H1 (cell line): ENCODE results near the gene ACER1. TPM values are rescaled to one million over a fixed set of nuclear protein-coding genes. Genes with fewer than 3 reads are reported as not detected.

Experiments used
- CTCF ChIA-PET: fragments of 300-600 bp; sonication (Branson Sonifier 250); formaldehyde crosslinking; loops from one replicate; lab custom pipeline; 2021; ENCODE audit not compliant: partially characterized antibody; lab: Charles Lee
- POLR2A ChIA-PET: fragments of 300-600 bp; sonication (Branson Sonifier 250); formaldehyde crosslinking; loops from one replicate; lab custom pipeline; 2021; ENCODE audit warnings: inconsistent platforms; ENCODE audit not compliant: partially characterized antibody; lab: Charles Lee
- DNase-seq, 2 experiments: peaks; one replicate each; pipeline versions ENCODE4 v3.0.0 to v3.0.0-alpha.2; 2010 to 2022; ENCODE audit warnings: low spot score in 2 of 2, low read depth in 1 of 2, mixed read lengths in 1 of 2
- FAIRE-seq: peaks from 2 replicates; lab custom pipeline; 2011; peaks lifted over from hg19 to GRCh38; lab: Jason Lieb, UNC
- H2AFZ ChIP-seq: 2 replicates; pipeline ENCODE4 v1.8.1; 2012; ENCODE audit warnings: low read length, inconsistent platforms
- H2AK5ac ChIP-seq: 2 replicates; pipeline ENCODE4 v1.6.1; 2013; ENCODE audit warnings: low read depth, low read length
- H2BK120ac ChIP-seq: replicated peaks from 2 replicates; pipeline ENCODE3; 2013; ENCODE audit warnings: low read depth, low read length, inconsistent platforms
- H2BK12ac ChIP-seq: 2 replicates; pipeline ENCODE4 v1.6.1; 2013; ENCODE audit warnings: low read depth, low read length
- H2BK15ac ChIP-seq: 2 replicates; pipeline ENCODE4 v1.6.1; 2013; ENCODE audit warnings: low read length
- H2BK20ac ChIP-seq: 2 replicates; pipeline ENCODE4 v1.6.1; 2013; ENCODE audit warnings: low read length
- H2BK5ac ChIP-seq: 2 replicates; pipeline ENCODE4 v1.6.1; 2013; ENCODE audit warnings: low read depth, low read length
- H3K14ac ChIP-seq: 2 replicates; pipeline ENCODE4 v1.6.1; 2013; ENCODE audit warnings: inconsistent platforms; ENCODE audit not compliant: insufficient read length
- H3K18ac ChIP-seq: 2 replicates; pipeline ENCODE4 v1.6.1; 2013; ENCODE audit warnings: low read length; ENCODE audit errors: extremely low read depth
- H3K23ac ChIP-seq: 2 replicates; pipeline ENCODE4 v1.6.1; 2013; ENCODE audit warnings: inconsistent platforms; ENCODE audit not compliant: insufficient read length
- H3K23me2 ChIP-seq: 2 replicates; pipeline ENCODE4 v1.6.1; 2013; ENCODE audit warnings: low read depth, low read length
- H3K27ac ChIP-seq: 2 replicates; pipeline ENCODE4 v1.6.1; 2011; ENCODE audit warnings: low read depth, low read length, inconsistent platforms
- H3K27me3 ChIP-seq, 4 experiments: replicated peaks in 1 of 4; 1 replicate in 1 of 4; 2 replicates in 3 of 4; pipeline versions ENCODE4 v1.6.1 to v1.8.1; 2011 to 2013; ENCODE audit warnings: low read length in 3 of 4, mild to moderate bottlenecking in 3 of 4, inconsistent platforms in 2 of 4, mixed read lengths in 2 of 4, moderate library complexity in 1 of 4; ENCODE audit not compliant: control insufficient read depth in 3 of 4, insufficient read depth in 3 of 4; ENCODE audit errors: extremely low read depth in 1 of 4
- H3K36me3 ChIP-seq, 4 experiments: 2 replicates each; pipeline versions ENCODE4 v1.6.1 to v1.8.1; 2011 to 2013; ENCODE audit warnings: mild to moderate bottlenecking in 4 of 4, low read length in 3 of 4, moderate library complexity in 2 of 4, control low read depth in 1 of 4, inconsistent platforms in 1 of 4; ENCODE audit not compliant: insufficient read depth in 4 of 4, control insufficient read depth in 2 of 4
- H3K4ac ChIP-seq: replicated peaks from 2 replicates; pipeline ENCODE3; 2013; ENCODE audit warnings: low read length, low read depth, mixed read lengths, inconsistent platforms; ENCODE audit not compliant: insufficient read length
- H3K4me1 ChIP-seq, 4 experiments: replicated peaks in 1 of 4; 1 replicate in 1 of 4; 2 replicates in 3 of 4; pipeline versions ENCODE4 v1.6.1 to v1.8.1; 2011 to 2013; ENCODE audit warnings: low read length in 3 of 4, inconsistent platforms in 2 of 4, mixed read lengths in 1 of 4; ENCODE audit not compliant: insufficient read depth in 4 of 4, control insufficient read depth in 3 of 4
- H3K4me2 ChIP-seq, 2 experiments: 2 replicates each; pipeline versions ENCODE4 v1.6.1 to v1.8.1; 2011 to 2013; ENCODE audit warnings: low read depth in 2 of 2, low read length in 2 of 2, control low read depth in 1 of 2, inconsistent platforms in 1 of 2, mild to moderate bottlenecking in 1 of 2; ENCODE audit not compliant: insufficient read depth in 1 of 2
- H3K4me3 ChIP-seq, 4 experiments: fragments of 200-600, 300-600 bp in 1 of 4; sonication (generic), shearing (Covaris generic), sonication (Bioruptor Twin) in 1 of 4; 2 replicates each; pipeline versions ENCODE4 v1.5.1 to v1.8.1; 2011 to 2016; ENCODE audit warnings: low read length in 4 of 4, low read depth in 3 of 4, control low read depth in 2 of 4, inconsistent platforms in 2 of 4, mild to moderate bottlenecking in 2 of 4, mixed read lengths in 1 of 4, moderate library complexity in 1 of 4; ENCODE audit not compliant: insufficient read depth in 2 of 4; ENCODE audit errors: extremely low read depth in 1 of 4
- H3K56ac ChIP-seq: replicated peaks from 2 replicates; pipeline ENCODE3; 2013; ENCODE audit warnings: low read depth, mild to moderate bottlenecking, mixed read lengths, low read length, inconsistent platforms; ENCODE audit not compliant: insufficient read length
- H3K79me1 ChIP-seq: 2 replicates; pipeline ENCODE4 v1.6.1; 2013; ENCODE audit warnings: low read depth, low read length, control low read depth
- H3K79me2 ChIP-seq, 2 experiments: 2 replicates each; pipeline versions ENCODE4 v1.6.1 to v1.8.1; 2012 to 2013; ENCODE audit warnings: low read length in 2 of 2, mild to moderate bottlenecking in 2 of 2, inconsistent platforms in 1 of 2; ENCODE audit not compliant: insufficient read depth in 2 of 2, control insufficient read depth in 1 of 2
- H3K9ac ChIP-seq, 4 experiments: replicated peaks in 1 of 4; 1 replicate in 1 of 4; 2 replicates in 3 of 4; pipeline versions ENCODE4 v1.6.1 to v1.8.1; 2011 to 2013; ENCODE audit warnings: low read depth in 3 of 4, low read length in 3 of 4, control low read depth in 2 of 4, mild to moderate bottlenecking in 2 of 4, moderate library complexity in 2 of 4, inconsistent platforms in 1 of 4; ENCODE audit errors: extremely low read depth in 1 of 4
- H3K9me3 ChIP-seq, 2 experiments: 2 replicates each; pipeline versions ENCODE4 v1.6.1 to v1.8.1; 2012 to 2013; ENCODE audit warnings: mild to moderate bottlenecking in 2 of 2, moderate library complexity in 2 of 2, control low read depth in 1 of 2, inconsistent platforms in 1 of 2, low read depth in 1 of 2, low read length in 1 of 2, mixed read lengths in 1 of 2; ENCODE audit not compliant: insufficient read depth in 2 of 2
- H4K20me1 ChIP-seq, 2 experiments: replicated peaks in 1 of 2; 2 replicates each; pipeline versions ENCODE3 to v1.8.1; 2011 to 2013; ENCODE audit warnings: inconsistent platforms in 2 of 2, low read length in 2 of 2, mild to moderate bottlenecking in 1 of 2; ENCODE audit not compliant: insufficient read depth in 2 of 2, control insufficient read depth in 1 of 2
- H4K5ac ChIP-seq: 2 replicates; pipeline ENCODE4 v1.6.1; 2013; ENCODE audit warnings: low read length, low read depth, mixed read lengths, inconsistent platforms; ENCODE audit not compliant: insufficient read length
- H4K8ac ChIP-seq: 2 replicates; pipeline ENCODE4 v1.8.0; 2013; ENCODE audit warnings: mild to moderate bottlenecking, moderate library complexity, low read length, inconsistent platforms; ENCODE audit not compliant: insufficient read depth; ENCODE audit errors: extremely low read depth
- H4K91ac ChIP-seq: replicated peaks from 2 replicates; pipeline ENCODE3; 2013; ENCODE audit warnings: low read length, mixed read lengths, inconsistent platforms; ENCODE audit not compliant: insufficient read length
- CREB1 ChIP-seq: IDR thresholded peaks from 2 replicates; pipeline ENCODE4 v1.6.1; 2012; ENCODE audit warnings: inconsistent platforms
- HDAC2 ChIP-seq, 2 experiments: fragments of 300-600 bp in 1 of 2; sonication (generic) in 1 of 2; IDR thresholded peaks; 2 replicates each; pipeline ENCODE4 v1.6.1; 2011 to 2012; ENCODE audit warnings: low read depth in 2 of 2, low read length in 2 of 2, mild to moderate bottlenecking in 2 of 2, moderate library complexity in 2 of 2, borderline replicate concordance in 1 of 2, inconsistent platforms in 1 of 2
- NRF1 ChIP-seq: IDR thresholded peaks from 2 replicates; pipeline ENCODE4 v1.6.1; 2011; ENCODE audit warnings: mild to moderate bottlenecking, low read depth, low read length, improper control_type of control experiment
- PHF8 ChIP-seq: fragments of 200-600 bp; sonication (generic); conservative IDR thresholded peaks from 2 replicates; pipeline ENCODE4 v1.7.1; 2012; ENCODE audit warnings: low read depth, mild to moderate bottlenecking, inconsistent platforms, low read length, moderate library complexity
- RFX5 ChIP-seq: IDR thresholded peaks from 2 replicates; pipeline ENCODE4 v1.6.1; 2011; ENCODE audit warnings: low read depth, low read length, improper control_type of control experiment, borderline replicate concordance
- USF2 ChIP-seq: IDR thresholded peaks from 2 replicates; pipeline ENCODE4 v1.6.1; 2011; ENCODE audit warnings: low read length, improper control_type of control experiment
- WGBS, 2 experiments: shearing (Covaris generic) in 1 of 2; methylation state at CpG; one replicate each; pipeline versions ENCODE4 v1.1.6 to v1.1.7; 2013 to 2015; ENCODE audit warnings: low lambda C conversion rate in 2 of 2, mixed read lengths in 2 of 2, inconsistent platforms in 1 of 2, low coverage in 1 of 2, missing lambda C conversion rate in 1 of 2; ENCODE audit not compliant: insufficient replicate concordance in 2 of 2, insufficient coverage in 1 of 2, insufficient read length in 1 of 2; ENCODE audit errors: extremely low coverage in 1 of 2, missing lambda C conversion rate in 1 of 2; 5-methylcytosine and 5-hydroxymethylcytosine counted together
- polyA plus RNA-seq, 7 experiments: library from polyadenylated mRNA; depleted of rRNA in 3 of 7; stranded (reverse) in 5 of 7; unstranded in 2 of 7; fragments of >200 nt in 5 of 7; fragments of 200-250 nt in 2 of 7; gene quantifications; 1 replicate in 5 of 7; 2 replicates in 1 of 7; 4 replicates in 1 of 7; pipeline versions ENCODE4 v1.2.1 to v1.2.3, GENCODE V29; 2011 to 2013; ENCODE audit warnings: missing spikeins in 2 of 7, mixed read lengths in 2 of 7
- total RNA-seq: library from RNA; stranded (reverse); fragmentation: NEBNext Ultra II Directional; extraction: Animal tissue kit (Norgen Biotek cat#: 25700); gene quantifications from 2 replicates; pipeline ENCODE4 v1.2.1, GENCODE V29; 2021

ACER1 gene
- total and polyA plus RNA-seq, 2 of the 8 experiments (the other 6 are each of a cell fraction or from before 2014, with no cell fraction given), result 0.05 TPM; not detected in 1

GRCh38 chr19:6343462-6343861 lies 10.1 kb upstream of the ACER1 start:
- Histone ChIP-seq H2BK20ac (no peak overlapping the region), H3K79me2 (no peaks in the 10 kb centered on the region), H4K5ac (no peak overlapping the region), H2BK120ac (no peak overlapping the region), H3K27me3 (no peaks in the 10 kb centered on the region), H3K27ac (no peak overlapping the region), H3K4ac (no peak overlapping the region), H3K79me1 (no peaks in the 10 kb centered on the region), H3K4me3 (no peak overlapping the region), H4K20me1 (no peaks in the 10 kb centered on the region), H3K4me1 (no peaks in the 10 kb centered on the region), H3K9me3 (peaks cover 8 to 31% of the 10 kb centered on the region in 2 experiments; a peak in 3 of 4 replicates), H3K23ac (no peak overlapping the region), H3K56ac (no peak overlapping the region), H4K8ac (no peak overlapping the region), H3K14ac (no peak overlapping the region), H4K91ac (no peak overlapping the region), H3K36me3 (no peaks in the 10 kb centered on the region), H2BK12ac (no peak overlapping the region), H3K9ac (no peak overlapping the region), H3K18ac (no peak overlapping the region), H3K23me2 (no peaks in the 10 kb centered on the region), H3K4me2 (no peak overlapping the region), H2BK5ac (no peak overlapping the region), H2BK15ac (no peak overlapping the region), H2AK5ac (no peak overlapping the region), H2AFZ (no peak overlapping the region)
- FAIRE-seq (no peak), DNase-seq (no peak)
- POLR2A ChIA-PET, result no interaction called here
- WGBS, 2 experiments, result 60% methylated on average over 1 of the region's 1 CpG; no CpG with 5 or more reads in 1 of the 2 experiments
- TF ChIP-seq PHF8, result no peak
- no peak for TF ChIP-seq USF2
- no peak for TF ChIP-seq NRF1
- no peak for TF ChIP-seq CREB1
- no peak for TF ChIP-seq HDAC2 (IDR thresholded peaks at IDR 0.05; ENCODE audit: borderline replicate concordance in 1 of 2, low read depth in 2 of 2, low read length in 2 of 2)
- no peak for TF ChIP-seq RFX5
- CTCF ChIA-PET, result no interaction called here
